Activated T-cell treated with anti-CD3 and anti-CD28 coated beads for 1 hour (primary cell): ENCODE data around the gene CFAP97D2.

Source experiments
- DNase-seq: peaks from one replicate; pipeline ENCODE4 v3.0.0-alpha.2; 2020; ENCODE audit warnings: low read depth

CFAP97D2 gene

DNA sequence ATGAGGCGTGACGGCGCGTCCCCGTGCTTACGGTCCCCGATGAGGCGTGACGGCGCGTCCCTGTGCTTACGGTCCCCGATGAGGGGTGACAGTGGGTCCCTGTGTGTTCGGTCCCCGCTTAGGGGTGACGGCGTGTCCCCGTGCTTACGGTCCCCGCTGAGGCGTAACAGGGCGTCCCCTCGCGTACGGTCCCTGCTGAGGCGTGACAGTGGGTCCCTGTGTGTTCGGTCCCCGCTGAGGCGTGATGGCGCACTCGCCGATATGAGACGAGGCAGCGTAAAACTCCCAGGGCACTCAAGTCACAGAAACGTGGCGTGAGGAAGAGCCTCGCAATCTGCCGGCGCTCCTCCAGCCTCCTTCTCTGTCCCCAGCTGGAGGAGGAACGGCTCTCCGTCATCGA, 20.9 kb downstream of the CFAP97D2 start:
- DNase-seq = no peak

DNA sequence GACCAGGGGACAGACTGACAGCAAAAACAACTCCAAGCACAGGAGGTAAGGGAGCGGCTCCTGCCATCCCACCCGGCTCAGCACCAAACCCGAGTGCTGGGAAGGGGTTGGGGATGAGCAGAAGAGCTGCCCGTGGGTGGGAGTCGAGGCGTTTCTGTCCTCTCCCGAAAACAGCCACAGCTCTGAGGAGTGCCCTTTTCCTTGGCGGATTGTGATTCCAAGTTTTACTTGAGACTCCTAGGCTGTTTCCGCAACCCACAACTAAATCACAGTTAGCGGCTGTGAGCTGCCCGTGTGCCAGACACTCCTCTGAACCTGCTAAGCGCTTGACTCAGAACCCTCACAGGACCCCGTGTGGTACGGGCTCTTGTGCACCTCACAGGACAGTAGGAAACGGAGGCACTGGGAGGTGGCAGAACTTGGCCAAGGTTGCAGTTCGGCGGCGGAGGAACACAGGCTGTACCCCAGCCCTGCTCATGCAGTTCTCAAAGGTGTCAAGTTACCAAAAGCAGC, 21.4 kb downstream of the CFAP97D2 start:
- DNase-seq = no peak

DNA sequence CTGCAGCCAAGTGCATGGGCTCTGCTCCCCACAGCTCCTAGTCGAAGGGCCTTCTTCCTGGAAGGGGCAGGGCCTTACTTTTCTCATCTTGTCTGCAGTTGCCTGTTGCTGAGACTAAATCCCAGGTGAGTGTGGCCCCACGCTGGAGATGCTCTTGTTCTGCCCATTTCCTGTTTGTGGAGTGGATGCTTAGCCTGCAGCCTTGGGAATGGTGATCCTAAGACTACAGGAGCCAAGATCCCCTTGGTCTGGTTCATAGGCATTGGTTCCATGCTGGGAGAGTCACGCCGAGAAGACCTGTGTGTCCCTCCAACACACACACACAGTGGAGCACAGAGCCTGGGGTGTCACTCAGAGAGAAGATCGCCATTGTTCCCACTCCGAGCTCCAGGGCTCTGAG, 23.5 kb downstream of the CFAP97D2 start:
- no peak for DNase-seq

DNA sequence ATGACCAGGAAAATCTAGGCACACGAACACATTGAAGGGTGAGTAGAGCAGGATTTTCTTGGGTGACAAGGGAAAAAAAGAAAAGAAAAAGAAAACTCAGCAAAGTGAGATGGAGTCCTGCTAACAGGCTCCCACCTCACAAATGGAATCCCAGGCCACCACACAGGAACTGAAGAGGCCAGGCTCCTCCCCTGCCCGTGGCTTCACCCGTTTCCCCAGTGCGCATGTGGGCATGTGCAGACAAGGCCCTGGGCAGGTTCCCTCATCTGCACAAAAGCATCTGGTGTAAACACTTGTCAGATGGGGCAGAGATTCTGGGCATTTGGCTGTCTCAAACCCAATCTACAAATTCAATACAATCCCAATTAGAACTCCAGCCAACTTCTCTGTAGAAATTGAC, 24.5 kb downstream of the CFAP97D2 start:
- DNase-seq = peak; percentile 32

DNA sequence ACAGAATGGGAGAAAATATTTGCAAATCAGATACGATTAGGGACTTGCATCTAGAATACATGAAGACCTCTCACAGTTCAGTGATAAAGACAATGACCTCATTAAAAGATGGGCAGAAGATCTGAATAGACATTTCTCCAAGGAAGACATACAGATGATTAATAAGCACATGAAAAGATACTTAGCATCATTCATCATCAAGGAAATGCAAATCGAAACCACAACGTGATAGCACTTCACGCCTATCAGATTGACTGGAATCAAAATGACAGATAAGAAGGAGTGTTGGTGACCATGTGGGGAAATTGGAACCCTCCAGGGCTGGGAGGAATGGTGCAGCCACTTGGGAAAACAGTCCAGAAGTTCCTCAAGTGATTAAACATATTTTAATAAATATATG, 25.8 kb downstream of the CFAP97D2 start:
- no peak for DNase-seq

DNA sequence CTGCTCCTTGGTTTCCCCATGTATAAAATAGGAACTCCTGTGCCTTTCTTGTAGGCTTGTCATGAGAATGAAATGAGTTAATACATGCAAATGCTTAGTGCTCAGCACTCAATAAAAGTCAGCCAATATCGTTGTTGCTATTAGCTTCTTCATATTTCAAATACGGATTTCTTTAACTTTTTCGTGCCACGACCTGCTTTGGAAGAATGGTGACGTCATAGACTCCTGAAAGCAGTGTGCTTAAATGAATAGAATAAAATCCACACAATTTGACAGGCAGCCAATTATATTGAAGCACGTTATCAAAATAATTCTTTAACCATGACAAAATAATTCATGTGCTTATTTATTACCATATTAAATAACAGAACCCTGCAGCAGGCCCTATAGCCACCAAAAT, 29.1 kb downstream of the CFAP97D2 start:
- no peak for DNase-seq

DNA sequence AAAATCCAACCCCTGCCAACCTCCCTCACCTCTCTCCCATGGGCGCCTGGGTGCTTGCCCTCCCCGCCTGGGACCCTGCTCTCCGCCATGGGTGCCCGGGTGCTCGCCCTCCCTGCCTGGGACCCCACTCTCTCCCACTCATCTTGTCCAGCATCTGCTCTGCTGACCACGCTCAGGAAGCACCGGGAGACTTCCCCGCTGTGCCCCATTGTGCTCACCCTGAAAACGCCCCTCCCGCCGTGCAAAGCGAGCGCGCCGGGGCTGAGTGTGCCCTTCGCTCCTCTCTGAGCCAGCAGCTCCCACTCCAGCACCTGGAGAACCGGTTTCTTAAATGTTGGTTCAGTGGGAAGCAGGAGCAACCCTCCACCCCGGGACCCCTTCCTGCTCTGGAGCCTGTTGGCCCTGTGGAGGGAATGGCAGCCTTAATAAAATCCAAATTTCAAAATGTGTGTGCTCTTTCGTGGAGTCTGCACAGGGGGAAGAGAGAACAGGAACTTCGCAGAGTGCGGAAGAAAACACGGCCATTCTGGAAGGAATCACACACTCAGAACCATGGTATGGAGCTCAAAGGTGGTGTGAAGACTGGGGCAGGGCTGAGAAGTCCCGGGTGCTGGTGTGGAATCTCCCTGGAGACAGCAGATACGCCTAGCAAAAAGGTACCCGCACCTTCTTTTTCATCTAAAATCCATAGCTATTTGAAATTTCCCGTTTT, 32.5 kb downstream of the CFAP97D2 start:
- DNase-seq = no peak

DNA sequence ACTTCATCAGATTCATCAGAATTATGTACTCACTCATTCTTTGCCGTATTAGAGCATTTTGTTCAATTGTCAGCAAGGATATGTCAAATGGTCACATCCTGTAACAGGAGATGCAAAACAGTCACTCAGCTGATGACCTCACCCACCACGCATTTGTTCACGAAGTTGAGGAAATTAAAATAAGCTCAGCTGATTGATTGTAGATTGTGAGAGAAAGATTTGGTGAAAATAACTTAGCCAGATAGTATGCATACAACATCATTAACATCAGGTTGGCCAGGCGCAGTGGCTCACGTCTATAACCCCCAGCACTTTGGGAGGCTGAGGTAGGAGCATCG, 33.1 kb downstream of the CFAP97D2 start:
- no peak for DNase-seq

DNA sequence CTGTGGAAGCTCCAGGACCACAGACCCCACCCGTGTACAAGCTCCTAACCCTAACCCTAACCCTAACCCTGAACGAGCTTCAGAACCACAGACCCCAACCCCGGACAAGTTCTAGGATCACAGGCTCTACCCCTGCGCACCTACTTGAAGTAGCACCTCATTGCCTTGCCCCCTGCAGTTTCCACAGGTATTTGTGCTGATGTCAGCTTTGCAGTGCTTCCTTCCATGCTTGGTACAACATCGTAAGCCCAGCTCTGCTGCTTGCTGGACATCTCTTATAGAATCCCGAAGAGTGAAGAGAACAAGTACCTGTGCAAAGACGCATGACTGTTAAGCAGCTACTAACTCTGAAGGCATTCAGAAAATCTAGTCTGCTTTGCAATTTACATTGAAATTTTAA, 34.9 kb downstream of the CFAP97D2 start:
- DNase-seq = no peak

DNA sequence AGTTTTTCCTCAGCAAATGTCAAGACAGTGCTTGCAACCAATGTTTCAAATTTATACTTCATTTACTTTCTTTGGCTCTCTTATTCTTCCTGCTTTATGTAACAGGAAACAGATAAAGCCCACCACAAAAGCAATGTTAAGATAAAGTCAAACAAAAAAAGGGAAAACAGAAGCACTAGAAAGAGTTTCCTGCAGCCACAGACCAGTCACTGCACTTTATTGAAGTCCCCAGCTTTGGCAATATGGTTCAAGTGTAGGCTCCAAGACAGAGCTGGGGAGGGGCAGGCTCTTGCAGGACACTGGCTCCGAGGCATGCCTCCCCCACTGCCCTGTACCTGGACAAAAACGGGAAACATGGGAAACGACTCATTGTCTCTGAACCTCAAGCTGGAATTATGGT, 40.3 kb downstream of the CFAP97D2 start:
- no peak for DNase-seq

DNA sequence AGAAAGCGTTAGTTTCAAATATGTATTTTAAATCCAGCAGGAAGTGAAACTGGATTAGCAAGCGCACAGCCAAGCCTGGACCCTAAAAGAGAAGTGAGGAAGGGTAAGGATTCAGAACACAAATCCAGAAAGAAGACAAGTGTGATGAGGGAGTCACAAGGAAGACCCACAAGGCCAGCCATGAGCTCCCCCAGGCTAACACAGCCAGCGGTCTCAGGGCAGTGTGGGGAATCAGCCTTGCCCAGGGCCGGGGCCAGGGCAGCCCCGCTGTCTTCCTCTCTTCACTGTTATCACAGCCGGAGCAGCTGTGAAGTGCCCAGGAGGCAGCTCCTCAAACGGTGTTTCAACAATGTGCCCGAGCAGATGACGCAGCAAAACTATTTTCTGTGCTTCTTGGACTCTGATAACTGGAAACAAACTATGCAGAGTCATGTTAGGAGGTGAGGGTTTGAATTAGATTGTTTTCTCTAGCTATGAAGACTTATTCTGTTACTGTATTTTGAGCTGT, 43.5 kb downstream of the CFAP97D2 start:
- DNase-seq = no peak

DNA sequence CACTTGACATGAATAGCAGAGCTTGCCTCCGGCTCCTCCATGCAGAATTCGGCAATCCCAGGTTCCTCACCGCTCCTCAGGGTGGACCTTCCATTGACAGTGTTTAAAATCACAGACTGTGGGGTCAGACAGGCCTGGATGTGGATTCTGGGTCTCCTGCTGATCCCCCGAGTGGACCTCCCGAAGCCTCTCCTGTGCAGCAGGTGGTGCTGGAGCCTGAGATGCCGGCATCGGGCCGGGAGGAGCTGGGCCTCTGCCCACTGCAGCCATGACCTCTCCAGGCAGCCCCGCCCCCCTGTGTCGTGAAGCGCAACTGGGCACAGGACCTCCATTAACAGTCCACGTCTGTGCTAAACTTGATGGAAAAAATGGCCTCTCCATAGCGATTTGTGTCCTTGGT, 45.1 kb downstream of the CFAP97D2 start:
- no peak for DNase-seq

DNA sequence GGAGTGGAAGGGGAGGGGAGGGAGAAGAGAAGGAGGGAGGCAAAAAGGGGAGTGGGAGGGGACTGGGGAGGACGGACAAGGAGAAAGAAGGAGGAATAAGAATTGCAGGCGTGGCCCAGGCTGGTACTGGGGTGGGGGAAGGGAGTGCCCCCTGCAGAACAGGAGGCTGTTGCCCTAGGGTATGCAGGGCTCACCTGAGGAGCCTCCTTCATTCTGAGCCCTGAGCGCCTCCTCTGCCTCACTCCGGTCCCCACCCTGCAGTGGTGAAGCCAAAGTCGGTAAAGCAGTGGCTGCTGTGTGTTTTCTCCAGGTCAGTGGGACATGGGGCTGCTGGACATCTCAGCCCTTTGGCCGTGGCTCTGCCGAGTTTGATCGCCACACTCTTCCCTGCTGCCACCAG, 46.6 kb downstream of the CFAP97D2 start:
- DNase-seq = no peak

DNA sequence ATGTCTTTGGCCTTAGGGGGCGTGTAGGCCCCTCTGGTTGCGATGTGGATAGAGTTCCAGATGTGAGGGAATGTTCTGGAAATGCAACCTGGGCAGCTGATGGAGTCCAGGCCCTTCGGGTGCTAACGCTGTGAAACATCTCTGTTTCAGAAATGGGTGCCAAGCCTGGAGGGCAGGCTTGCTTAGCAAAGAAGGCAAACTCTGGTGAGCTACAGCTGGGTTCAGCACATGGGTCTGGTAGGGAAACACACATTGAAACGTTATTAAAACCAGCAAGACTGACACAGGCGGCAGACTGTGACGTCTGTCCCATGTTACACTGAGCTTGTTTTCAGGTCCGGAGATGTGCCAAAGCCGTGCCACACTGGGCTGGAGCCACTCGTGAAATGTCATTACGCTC, 47.0 kb downstream of the CFAP97D2 start:
- no peak for DNase-seq

DNA sequence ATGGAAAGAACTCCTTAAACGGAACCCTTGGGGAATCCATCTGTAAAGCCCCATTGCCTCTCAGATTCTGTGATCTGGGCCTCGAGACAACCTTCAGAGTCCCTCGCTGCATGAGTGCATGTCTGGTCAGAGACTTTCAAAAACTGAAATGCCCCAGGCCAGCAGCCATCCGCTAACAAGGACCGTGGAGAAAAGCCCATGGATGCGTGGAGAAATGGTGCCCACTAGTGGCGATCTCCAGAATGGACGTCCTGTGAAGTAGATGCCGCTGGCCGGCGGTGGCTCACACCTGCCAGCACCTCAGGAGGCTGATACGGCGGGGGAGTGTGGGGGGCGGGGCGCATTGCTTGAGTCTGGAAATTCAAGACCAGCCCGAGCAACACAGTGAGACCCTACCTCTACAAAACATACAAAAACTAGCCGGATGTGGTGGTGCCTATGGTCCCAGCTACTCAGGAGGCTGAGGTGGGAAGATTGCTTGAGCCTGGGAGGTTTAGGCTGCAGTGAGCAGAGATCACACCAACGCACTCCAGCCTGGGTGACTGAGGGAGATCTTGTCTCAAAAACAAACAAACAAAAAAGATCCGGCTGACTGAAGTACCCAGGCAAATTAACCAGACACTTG, 47.8 kb downstream of the CFAP97D2 start:
- DNase-seq = peak; percentile 79

DNA sequence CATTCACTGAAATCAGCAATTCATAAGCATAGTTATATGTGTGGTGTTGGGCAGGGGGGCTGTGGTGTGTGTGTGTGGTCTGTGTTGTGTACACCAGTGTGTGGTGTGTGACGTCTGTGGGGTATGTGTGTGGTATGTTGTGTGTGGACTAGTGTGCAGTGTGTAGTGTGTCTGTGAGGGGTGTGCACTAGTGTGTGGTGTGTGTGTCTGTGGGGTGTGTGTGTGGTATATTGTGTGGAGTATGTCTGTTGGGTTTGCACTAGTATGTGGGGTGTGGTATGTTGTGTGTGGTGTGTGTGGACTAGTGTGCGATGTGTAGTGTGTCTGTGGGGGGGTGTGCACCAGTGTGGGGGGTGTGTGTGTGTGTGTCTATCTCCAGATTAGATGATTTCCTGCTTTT, 48.5 kb downstream of the CFAP97D2 start:
- no peak for DNase-seq

DNA sequence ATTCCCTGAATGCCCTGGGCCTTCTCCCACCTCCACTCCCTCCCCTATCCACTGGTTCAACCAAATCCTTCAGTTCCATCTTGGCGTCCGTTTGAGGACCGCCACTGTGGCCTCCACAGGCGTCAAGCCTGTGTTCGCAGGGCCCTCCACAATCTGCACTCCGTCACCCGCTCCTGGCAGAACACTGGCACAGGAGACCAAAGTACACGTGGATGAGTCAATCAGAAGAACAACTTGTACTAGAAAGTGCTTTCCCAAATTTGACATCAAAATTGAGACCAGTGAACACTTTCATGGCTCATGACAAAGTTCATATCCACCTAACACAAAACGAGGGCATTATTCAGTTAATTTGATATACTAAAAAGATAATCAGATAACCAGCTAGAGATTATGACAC, 49.1 kb downstream of the CFAP97D2 start:
- no peak for DNase-seq

DNA sequence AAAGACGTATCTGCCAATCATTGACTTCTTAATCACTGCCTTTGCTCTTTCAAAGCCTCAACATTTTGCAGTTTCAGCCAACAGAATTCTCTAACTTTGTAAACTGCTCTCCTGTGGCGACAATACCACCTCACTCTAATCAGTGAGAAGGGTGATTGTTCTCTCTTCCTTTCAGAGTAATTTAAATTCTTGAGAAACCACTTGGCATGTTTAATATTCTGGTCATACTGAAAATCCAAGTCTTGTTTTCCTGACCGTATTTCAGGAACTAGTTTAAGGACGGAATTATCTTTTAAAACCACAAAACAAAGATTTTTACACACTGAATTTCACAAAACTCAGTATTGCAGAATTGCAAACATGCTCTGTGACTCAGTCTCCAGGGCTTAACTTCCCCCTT, 50.4 kb downstream of the CFAP97D2 start:
- DNase-seq = no peak

DNA sequence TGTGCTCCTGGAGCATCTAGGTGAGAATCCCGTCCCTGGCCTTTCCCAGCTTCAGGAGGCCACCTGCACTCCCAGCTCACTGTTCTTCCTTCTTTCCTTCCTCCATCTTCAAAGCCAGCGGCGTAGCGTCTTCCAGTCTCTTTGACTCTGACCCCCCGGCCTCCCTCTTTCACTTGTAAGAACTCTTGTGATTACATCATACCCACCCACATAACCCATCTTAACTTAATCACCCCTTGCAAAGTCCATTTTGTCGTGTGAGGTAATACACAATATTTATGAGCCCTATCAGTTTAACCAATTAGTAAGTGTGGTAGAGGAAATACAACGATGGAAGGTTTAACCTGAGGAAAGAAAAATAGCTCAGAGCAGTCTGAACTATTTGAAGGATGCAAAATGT, 51.1 kb downstream of the CFAP97D2 start:
- no peak for DNase-seq

DNA sequence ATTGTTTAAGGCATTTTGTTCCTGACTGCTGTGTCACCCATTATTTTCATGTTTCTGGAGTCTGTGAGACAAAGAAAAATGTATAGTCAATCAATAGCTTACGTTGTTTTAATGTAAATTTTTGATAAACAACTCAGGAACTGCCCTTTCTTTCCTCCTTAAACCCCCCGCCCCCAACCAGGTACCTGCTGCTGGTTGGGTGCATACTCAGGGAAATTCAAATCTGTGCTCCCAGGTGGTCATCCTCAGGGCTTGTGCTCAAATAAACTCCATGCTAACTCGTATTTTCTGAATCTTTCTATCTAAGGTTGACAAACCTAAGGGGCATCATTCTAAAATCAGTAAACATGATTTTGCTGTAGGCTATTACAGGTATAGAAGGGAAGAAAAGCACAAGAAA, 51.5 kb downstream of the CFAP97D2 start:
- no peak for DNase-seq

DNA sequence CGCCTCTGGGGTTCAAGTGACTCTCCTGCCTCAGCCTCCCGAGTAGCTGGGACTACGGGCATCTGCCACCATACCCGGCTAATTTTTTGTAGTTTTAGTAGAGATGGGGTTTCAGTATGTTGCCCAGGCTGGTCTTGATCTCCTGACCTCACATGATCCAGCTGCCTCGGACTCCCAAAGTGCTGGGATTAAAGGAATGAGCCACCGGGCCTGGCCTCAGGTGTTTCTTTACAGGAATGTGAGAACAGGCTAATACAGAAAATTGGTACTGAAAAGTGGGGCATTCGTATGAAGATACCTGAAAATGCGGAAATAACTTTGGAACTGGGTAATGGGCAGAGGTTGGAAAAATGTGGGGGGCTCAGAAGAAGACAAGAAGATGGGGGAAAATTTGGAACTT, 52.8 kb downstream of the CFAP97D2 start:
- DNase-seq = no peak

DNA sequence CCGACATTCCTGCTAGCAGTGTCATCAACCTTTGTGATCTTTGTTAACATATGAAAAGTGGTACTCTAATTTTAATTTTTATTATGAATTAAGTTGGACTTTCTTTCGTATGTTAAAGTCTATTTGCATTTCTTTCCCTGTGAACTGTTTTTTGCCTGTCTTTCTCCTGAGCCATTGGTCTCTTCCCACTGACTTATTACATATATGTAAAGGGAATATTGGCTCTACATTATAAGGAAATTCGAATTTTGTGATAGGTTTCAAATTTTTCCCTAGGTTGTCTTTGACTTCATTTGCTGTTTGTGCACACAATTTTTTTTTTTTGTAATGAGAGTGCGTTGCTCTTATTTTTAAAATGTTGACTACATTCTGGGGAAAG, 55.2 kb downstream of the CFAP97D2 start:
- DNase-seq = no peak

DNA sequence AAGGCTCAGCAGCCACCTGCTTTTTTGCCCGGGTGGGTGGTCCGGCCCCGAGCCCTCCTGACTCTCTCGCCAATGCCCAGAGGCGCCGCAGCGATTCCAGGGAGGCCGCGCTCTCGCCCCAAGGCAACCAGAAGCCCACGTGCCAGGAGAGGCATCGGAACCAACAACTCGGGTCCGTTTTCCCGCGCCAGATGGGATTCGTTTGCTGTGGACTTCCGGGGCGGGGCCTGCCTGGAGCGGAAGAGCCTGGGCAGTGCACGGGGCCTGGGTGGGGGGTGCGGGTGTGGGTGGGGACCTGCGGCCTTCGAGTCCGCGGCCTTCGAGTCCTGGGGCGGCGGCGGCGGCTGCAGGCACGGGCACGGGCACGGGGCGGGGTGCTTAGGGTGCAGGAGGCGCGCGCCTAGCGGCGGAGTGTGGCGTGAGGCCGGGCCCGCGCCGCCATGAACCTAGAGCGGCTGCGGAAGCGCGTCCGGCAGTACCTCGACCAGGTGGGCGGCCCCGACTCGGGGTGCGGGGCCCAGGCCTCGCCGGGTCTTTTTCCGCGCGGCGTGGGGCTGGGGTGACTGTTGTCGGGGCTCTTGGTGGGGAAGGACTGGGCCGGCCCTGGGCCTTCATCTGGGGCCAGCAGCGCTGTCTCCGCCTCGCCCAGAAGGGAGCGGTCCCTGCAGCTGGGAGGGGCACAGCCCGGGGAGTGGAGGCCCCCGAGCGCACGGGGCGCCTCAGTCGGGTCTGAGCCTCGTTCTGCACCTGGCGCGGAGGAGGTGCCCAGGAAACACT, 55.8 kb downstream of the CFAP97D2 start, which contains the start of gene CDC16:
TSS of gene CDC16 (plus strand) at position 253 of the 777 bp plus-strand sequence. CDS start at position 441, 188 bp downstream.
- DNase-seq = peak; percentile 79
